Neuronal stem cell (in vitro differentiated cells): ENCODE data around the gene HMGN1.
"Not testable (repeated sequence)": the region's sequence is repeated elsewhere in the genome, so short reads cannot be mapped to it uniquely, and the experiment has no call there.

Source experiments
- DNase-seq: peaks from one replicate; pipeline ENCODE4 v3.0.0-alpha.2; 2013; ENCODE audit warnings: low spot score
- H2AFZ ChIP-seq: one replicate; pipeline ENCODE4 v1.6.1; 2013; ENCODE audit warnings: mild to moderate bottlenecking, low read length, inconsistent platforms
- H2AK5ac ChIP-seq: 2 replicates; pipeline ENCODE4 v1.6.1; 2013; ENCODE audit warnings: low read depth, mild to moderate bottlenecking, inconsistent platforms, low read length, moderate library complexity, mixed read lengths
- H2BK120ac ChIP-seq: 2 replicates; pipeline ENCODE4 v1.6.1; 2013; ENCODE audit warnings: low read depth, mild to moderate bottlenecking, inconsistent platforms, low read length, moderate library complexity, mixed read lengths
- H2BK12ac ChIP-seq: one replicate; pipeline ENCODE4 v1.6.1; 2013; ENCODE audit warnings: low read length, inconsistent platforms
- H2BK15ac ChIP-seq: 2 replicates; pipeline ENCODE4 v1.6.1; 2013; ENCODE audit warnings: mild to moderate bottlenecking, low read length, inconsistent platforms, mixed read lengths
- H2BK5ac ChIP-seq: one replicate; pipeline ENCODE4 v1.6.1; 2013; ENCODE audit warnings: inconsistent platforms, mild to moderate bottlenecking, low read length, moderate library complexity
- H3K14ac ChIP-seq: one replicate; pipeline ENCODE4 v1.6.1; 2013; ENCODE audit warnings: low read length, inconsistent platforms
- H3K18ac ChIP-seq: 2 replicates; pipeline ENCODE4 v1.6.1; 2013; ENCODE audit warnings: low read length, inconsistent platforms
- H3K23ac ChIP-seq: 2 replicates; pipeline ENCODE4 v1.6.1; 2013; ENCODE audit warnings: low read depth, mild to moderate bottlenecking, mixed read lengths, low read length, inconsistent platforms; ENCODE audit not compliant: poor library complexity
- H3K27ac ChIP-seq: replicated peaks from 3 replicates; pipeline ENCODE4 v1.5.1; 2013; ENCODE audit warnings: low read length, inconsistent platforms
- H3K27me3 ChIP-seq, 3 experiments: 2 replicates each; pipeline ENCODE4 v1.6.1; 2013; ENCODE audit warnings: low read length in 3 of 3, mild to moderate bottlenecking in 2 of 3, inconsistent platforms in 1 of 3, low read depth in 1 of 3, mixed read lengths in 1 of 3, moderate library complexity in 1 of 3; ENCODE audit not compliant: control insufficient read depth in 3 of 3, insufficient read depth in 3 of 3
- H3K36me3 ChIP-seq, 2 donors: replicated peaks in 1 of 2; 2 replicates each; pipeline ENCODE4 v1.6.1; 2013; ENCODE audit warnings: low read length in 2 of 2; ENCODE audit not compliant: control insufficient read depth in 2 of 2, insufficient read depth in 2 of 2
- H3K4ac ChIP-seq: 2 replicates; pipeline ENCODE4 v1.6.1; 2013; ENCODE audit warnings: inconsistent platforms, mild to moderate bottlenecking, low read length, moderate library complexity
- H3K4me1 ChIP-seq, 2 donors: 1 replicate in 1 of 2; 2 replicates in 1 of 2; pipeline ENCODE4 v1.6.1; 2013; ENCODE audit warnings: low read length in 2 of 2, low read depth in 1 of 2; ENCODE audit not compliant: control insufficient read depth in 2 of 2, insufficient read depth in 1 of 2
- H3K4me2 ChIP-seq: one replicate; pipeline ENCODE4 v1.6.1; 2013; ENCODE audit warnings: mild to moderate bottlenecking, low read length, inconsistent platforms; ENCODE audit not compliant: insufficient read depth, poor library complexity, severe bottlenecking
- H3K4me3 ChIP-seq, 2 donors: 2 replicates each; pipeline ENCODE4 v1.5.1; 2013; ENCODE audit warnings: low read length in 2 of 2, mild to moderate bottlenecking in 2 of 2, inconsistent platforms in 1 of 2, moderate library complexity in 1 of 2
- H3K79me1 ChIP-seq: one replicate; pipeline ENCODE4 v1.6.1; 2013; ENCODE audit warnings: low read depth, mild to moderate bottlenecking, inconsistent platforms, low read length, moderate library complexity
- H3K9ac ChIP-seq: one replicate; pipeline ENCODE4 v1.6.1; 2013; ENCODE audit warnings: mild to moderate bottlenecking, low read depth, low read length, inconsistent platforms; ENCODE audit not compliant: poor library complexity
- H3K9me3 ChIP-seq, 2 donors: replicated peaks in 1 of 2; 2 replicates each; pipeline versions ENCODE3 to v1.6.1; 2013; ENCODE audit warnings: low read length in 2 of 2, mild to moderate bottlenecking in 2 of 2, inconsistent platforms in 1 of 2, low read depth in 1 of 2, mixed read lengths in 1 of 2, moderate library complexity in 1 of 2; ENCODE audit not compliant: control insufficient read depth in 2 of 2, insufficient read depth in 1 of 2
- H4K8ac ChIP-seq: one replicate; pipeline ENCODE4 v1.6.1; 2013; ENCODE audit warnings: low read depth, mild to moderate bottlenecking, inconsistent platforms, low read length, moderate library complexity
- H4K91ac ChIP-seq: one replicate; pipeline ENCODE4 v1.6.1; 2013; ENCODE audit warnings: low read length, low read depth, mild to moderate bottlenecking, inconsistent platforms; ENCODE audit not compliant: poor library complexity
- WGBS, 2 donors: extraction: QIAGEN DNeasy Blood & Tissue Kit; methylation state at CpG; one replicate each; pipeline ENCODE4 v1.1.7; 2013; ENCODE audit warnings: missing lambda C conversion rate in 2 of 2, mixed read lengths in 1 of 2; ENCODE audit not compliant: insufficient read length in 2 of 2, insufficient replicate concordance in 1 of 2; ENCODE audit errors: extremely low coverage in 2 of 2; 5-methylcytosine and 5-hydroxymethylcytosine counted together

The HMGN1 gene

GRCh38 chr21:39382096-39382495 is 33.2 kb upstream of the HMGN1 start:
- H3K4ac ChIP-seq, H3K23ac ChIP-seq, H3K27me3 ChIP-seq, DNase-seq, H2BK15ac ChIP-seq, H3K4me2 ChIP-seq, H2BK12ac ChIP-seq, H3K4me3 ChIP-seq, H3K79me1 ChIP-seq, H4K8ac ChIP-seq, H3K9me3 ChIP-seq, H3K18ac ChIP-seq, H3K27ac ChIP-seq, H2BK120ac ChIP-seq, H2BK5ac ChIP-seq, H3K9ac ChIP-seq, H3K14ac ChIP-seq, H2AFZ ChIP-seq, H4K91ac ChIP-seq, H3K36me3 ChIP-seq, H2AK5ac ChIP-seq, H3K4me1 ChIP-seq: not testable (repeated sequence)
- WGBS, 2 donors: 100% methylated on average over 2 of the region's 7 CpGs

DNA sequence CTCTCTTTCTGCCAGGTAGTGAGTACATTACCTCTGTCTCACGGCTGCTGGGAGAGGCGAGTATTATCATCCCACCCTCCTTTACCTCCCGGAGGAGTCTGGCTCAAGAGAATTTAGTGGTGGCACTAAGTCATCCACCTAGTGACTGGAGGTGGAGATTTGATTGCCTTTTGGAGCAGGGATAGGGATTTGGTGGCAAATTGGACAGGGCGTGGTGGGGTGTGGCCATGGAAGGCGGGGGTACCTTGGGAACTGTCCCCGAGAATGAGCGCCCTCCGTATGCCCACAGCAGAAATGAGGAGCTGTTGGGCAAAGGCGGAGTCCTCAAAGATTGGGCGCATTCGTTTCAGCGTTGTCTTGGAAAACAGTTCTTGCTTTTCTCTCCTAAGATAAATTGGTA is 32.1 kb upstream of the HMGN1 start:
- no CpG with 5 or more reads among the region's 12 CpGs for WGBS, 2 donors
- Histone ChIP-seq H3K9ac (peak overlapping the region; percentile 76), H3K36me3 (peaks cover 0 to 5% of the 10 kb centered on the region in 2 donors), H3K4me2 (peak overlapping the region; percentile 82), H2BK120ac (no peak overlapping the region), H2AFZ (peak overlapping the region; percentile 96), H3K27me3 (no peaks in the 10 kb centered on the region), H3K14ac (no peak overlapping the region), H3K27ac (no peak overlapping the region), H2BK12ac (no peak overlapping the region), H3K4me1 (peaks cover 4 to 5% of the 10 kb centered on the region in 2 donors), H3K79me1 (peaks cover 6% of the 10 kb centered on the region), H3K4ac (no peak overlapping the region), H4K8ac (no peak overlapping the region), H3K9me3 (no peaks in the 10 kb centered on the region), H4K91ac (no peak overlapping the region), H3K18ac (no peak overlapping the region), H3K23ac (no peak overlapping the region), H2AK5ac (no peak overlapping the region), H2BK15ac (no peak overlapping the region), H3K4me3 (peak overlapping the region; percentile 80 to 98), H2BK5ac (no peak overlapping the region)
- no peak for DNase-seq

DNA sequence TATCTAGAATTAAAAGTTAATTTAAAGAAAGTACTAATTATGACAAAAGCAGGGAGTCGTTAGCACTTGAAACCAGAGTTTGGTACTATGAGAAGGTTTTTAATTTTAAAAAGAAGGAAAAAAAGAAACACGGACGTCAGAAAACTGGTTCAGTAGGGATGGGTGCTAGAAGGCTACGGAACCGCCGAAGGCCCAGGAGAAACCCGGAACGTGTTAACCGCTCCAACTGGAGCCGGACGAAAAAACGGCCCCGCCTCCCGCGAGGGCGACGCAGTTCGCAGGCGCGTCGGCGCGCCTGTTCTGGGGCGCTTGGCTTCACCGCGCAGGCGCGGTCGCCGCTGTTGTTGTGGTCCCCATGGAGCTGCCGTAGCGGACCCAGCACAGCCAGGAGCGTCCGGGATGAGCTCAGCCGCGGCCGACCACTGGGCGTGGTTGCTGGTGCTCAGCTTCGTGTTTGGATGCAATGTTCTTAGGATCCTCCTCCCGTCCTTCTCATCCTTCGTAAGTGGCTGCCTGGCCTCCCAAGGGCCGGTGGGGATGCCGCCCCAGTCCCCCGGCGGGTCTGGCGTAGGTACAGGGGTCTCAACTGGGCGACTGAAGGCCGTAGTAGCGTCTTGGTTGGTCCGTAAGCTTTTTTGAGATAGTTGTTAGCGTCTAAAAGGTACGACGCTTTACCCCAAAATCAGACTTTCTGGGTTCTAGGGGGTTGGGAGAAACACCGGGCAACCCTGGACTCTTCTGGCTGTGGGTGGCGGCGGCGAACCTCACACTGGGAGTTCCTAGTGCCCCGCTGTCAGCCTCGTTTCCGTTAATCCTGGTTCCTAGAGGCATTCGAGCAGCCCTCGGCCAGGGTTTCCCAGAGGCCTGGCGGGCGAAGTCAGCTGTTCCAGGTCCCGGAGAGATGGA is 31.4 kb upstream of the HMGN1 start:
- no peak overlapping the region for H2BK5ac ChIP-seq
- peak overlapping the region; percentile 80 to 98 for H3K4me3 ChIP-seq
- H3K23ac ChIP-seq: peak overlapping the region; percentile 92
- peak; percentile 88 for DNase-seq
- peaks cover 3% of the 10 kb centered on the region for H3K79me1 ChIP-seq
- H4K91ac ChIP-seq: no peak overlapping the region
- no peaks in the 10 kb centered on the region for H3K27me3 ChIP-seq
- no peak overlapping the region for H3K14ac ChIP-seq
- peaks cover 4 to 5% of the 10 kb centered on the region in 2 donors for H3K4me1 ChIP-seq
- no CpG with 5 or more reads among the region's 65 CpGs for WGBS, 2 donors
- no peak overlapping the region for H2BK12ac ChIP-seq
- H2AK5ac ChIP-seq: no peak overlapping the region
- peak overlapping the region; percentile 96 for H2AFZ ChIP-seq
- no peak overlapping the region for H3K4ac ChIP-seq
- no peak overlapping the region for H2BK120ac ChIP-seq
- no peak overlapping the region for H2BK15ac ChIP-seq
- H4K8ac ChIP-seq: no peak overlapping the region
- peak overlapping the region; percentile 73 for H3K27ac ChIP-seq
- peak overlapping the region; percentile 92 for H3K9ac ChIP-seq
- H3K18ac ChIP-seq: peak overlapping the region; percentile 89
- peak overlapping the region; percentile 82 for H3K4me2 ChIP-seq
- H3K9me3 ChIP-seq: no peaks in the 10 kb centered on the region
- H3K36me3 ChIP-seq: peaks cover 0 to 5% of the 10 kb centered on the region in 2 donors

DNA sequence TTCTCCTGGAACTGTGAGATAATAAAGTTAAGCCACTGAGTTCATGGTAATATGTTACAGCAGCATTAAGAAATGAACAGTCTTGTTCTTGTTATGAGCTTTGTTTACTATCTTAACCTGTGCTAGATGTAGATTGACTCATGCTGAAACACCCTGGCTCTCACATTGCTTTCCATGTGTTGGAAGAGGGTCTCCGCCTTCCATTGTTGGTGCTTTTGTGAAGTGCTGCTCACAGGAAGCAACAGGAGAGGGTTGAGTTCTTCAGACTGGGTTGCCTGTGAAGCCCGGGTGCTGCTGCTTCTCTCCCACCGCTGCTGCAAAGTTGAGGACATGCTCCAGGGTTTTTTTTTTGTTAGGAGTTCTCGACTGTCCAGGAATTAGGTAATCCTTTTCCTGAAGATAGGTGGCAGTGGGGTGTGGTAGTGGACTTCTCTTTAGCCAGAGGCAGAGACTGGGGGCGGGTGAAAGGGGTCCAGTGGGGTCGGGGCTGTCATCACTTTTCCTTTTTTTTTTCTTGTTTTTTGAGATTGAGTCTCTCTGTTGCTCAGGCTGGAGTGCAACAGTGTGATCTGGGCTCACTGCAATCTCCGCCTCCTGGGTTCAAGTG is 28.7 kb upstream of the HMGN1 start:
- no peaks in the 10 kb centered on the region for H3K27me3 ChIP-seq
- H2AK5ac ChIP-seq: no peak overlapping the region
- no peak overlapping the region for H2BK5ac ChIP-seq
- no peak for DNase-seq
- H2AFZ ChIP-seq: peak overlapping the region; percentile 86
- no peak overlapping the region for H2BK15ac ChIP-seq
- H3K14ac ChIP-seq: no peak overlapping the region
- no peak overlapping the region for H3K18ac ChIP-seq
- H3K23ac ChIP-seq: no peak overlapping the region
- WGBS, 2 donors: no CpG with 5 or more reads among the region's 7 CpGs
- peaks cover 0 to 4% of the 10 kb centered on the region in 2 donors for H3K36me3 ChIP-seq
- no peak overlapping the region for H2BK120ac ChIP-seq
- no peak overlapping the region for H3K4me2 ChIP-seq
- no peak overlapping the region for H3K27ac ChIP-seq
- H3K4me3 ChIP-seq: no peak overlapping the region
- H4K8ac ChIP-seq: no peak overlapping the region
- H3K4me1 ChIP-seq: peaks cover 4 to 8% of the 10 kb centered on the region in 2 donors
- H2BK12ac ChIP-seq: no peak overlapping the region
- H4K91ac ChIP-seq: no peak overlapping the region
- H3K9me3 ChIP-seq: no peaks in the 10 kb centered on the region
- no peak overlapping the region for H3K9ac ChIP-seq
- H3K4ac ChIP-seq: no peak overlapping the region
- peaks cover 2% of the 10 kb centered on the region for H3K79me1 ChIP-seq
